Measurements from ENCODE around the gene FAM149A. TPM values are rescaled to one million over a fixed set of nuclear protein-coding genes. Genes with fewer than 3 reads are reported as not detected.

The FAM149A gene
- total and polyA plus RNA-seq, 4 donors = 12.0 to 27.1 (median 15.0) TPM

GRCh38 chr4:186097386-186097785, 7.1 kb upstream of the FAM149A start:
- no peak for TF ChIP-seq MAX (IDR thresholded peaks at IDR 0.05)
- TF ChIP-seq HNF4G (IDR thresholded peaks at IDR 0.05) = no peak
- no peak for TF ChIP-seq FOXA2 (IDR thresholded peaks at IDR 0.05)
- TF ChIP-seq, protein P1, sequence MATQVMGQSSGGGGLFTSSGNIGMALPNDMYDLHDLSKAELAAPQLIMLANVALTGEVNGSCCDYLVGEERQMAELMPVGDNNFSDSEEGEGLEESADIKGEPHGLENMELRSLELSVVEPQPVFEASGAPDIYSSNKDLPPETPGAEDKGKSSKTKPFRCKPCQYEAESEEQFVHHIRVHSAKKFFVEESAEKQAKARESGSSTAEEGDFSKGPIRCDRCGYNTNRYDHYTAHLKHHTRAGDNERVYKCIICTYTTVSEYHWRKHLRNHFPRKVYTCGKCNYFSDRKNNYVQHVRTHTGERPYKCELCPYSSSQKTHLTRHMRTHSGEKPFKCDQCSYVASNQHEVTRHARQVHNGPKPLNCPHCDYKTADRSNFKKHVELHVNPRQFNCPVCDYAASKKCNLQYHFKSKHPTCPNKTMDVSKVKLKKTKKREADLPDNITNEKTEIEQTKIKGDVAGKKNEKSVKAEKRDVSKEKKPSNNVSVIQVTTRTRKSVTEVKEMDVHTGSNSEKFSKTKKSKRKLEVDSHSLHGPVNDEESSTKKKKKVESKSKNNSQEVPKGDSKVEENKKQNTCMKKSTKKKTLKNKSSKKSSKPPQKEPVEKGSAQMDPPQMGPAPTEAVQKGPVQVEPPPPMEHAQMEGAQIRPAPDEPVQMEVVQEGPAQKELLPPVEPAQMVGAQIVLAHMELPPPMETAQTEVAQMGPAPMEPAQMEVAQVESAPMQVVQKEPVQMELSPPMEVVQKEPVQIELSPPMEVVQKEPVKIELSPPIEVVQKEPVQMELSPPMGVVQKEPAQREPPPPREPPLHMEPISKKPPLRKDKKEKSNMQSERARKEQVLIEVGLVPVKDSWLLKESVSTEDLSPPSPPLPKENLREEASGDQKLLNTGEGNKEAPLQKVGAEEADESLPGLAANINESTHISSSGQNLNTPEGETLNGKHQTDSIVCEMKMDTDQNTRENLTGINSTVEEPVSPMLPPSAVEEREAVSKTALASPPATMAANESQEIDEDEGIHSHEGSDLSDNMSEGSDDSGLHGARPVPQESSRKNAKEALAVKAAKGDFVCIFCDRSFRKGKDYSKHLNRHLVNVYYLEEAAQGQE (IDR thresholded peaks at IDR 0.05) = no peak
- TF ChIP-seq NR2F2 (IDR thresholded peaks at IDR 0.05) = no peak
- TF ChIP-seq EGR1 (IDR thresholded peaks at IDR 0.05; ENCODE audit: low read depth in 2 of 2) = no peak
- TF ChIP-seq RAD21 (IDR thresholded peaks at IDR 0.05) = no peak
- no peak for TF ChIP-seq YY1 (IDR thresholded peaks at IDR 0.05)
- no peak for TF ChIP-seq TAF1 (conservative IDR thresholded peaks at IDR 0.05)
- TF ChIP-seq GABPA (IDR thresholded peaks at IDR 0.05 in 1 of 2, conservative IDR thresholded peaks at IDR 0.05 in 1 of 2) = no peak
- TF ChIP-seq CTCF (IDR thresholded peaks at IDR 0.05; ENCODE audit: low read depth, low read length, missing input control) = no peak
- no peak for TF ChIP-seq RXRA (IDR thresholded peaks at IDR 0.05)
- TF ChIP-seq HNF4A (conservative IDR thresholded peaks at IDR 0.05) = no peak
- no peak for TF ChIP-seq FOXA1 (IDR thresholded peaks at IDR 0.05)
- TF ChIP-seq JUND (IDR thresholded peaks at IDR 0.05) = no peak
- no peak for TF ChIP-seq ZBTB33 (IDR thresholded peaks at IDR 0.05)
- Histone ChIP-seq H3K27me3 (ENCODE audit: control insufficient read depth in 4 of 4, insufficient read depth in 4 of 4, low read length in 3 of 4) (no peaks in the 10 kb centered on the region), H3K4me3 (ENCODE audit: low read depth in 1 of 3, low read length in 3 of 3) (no peak overlapping the region), H3K36me3 (ENCODE audit: control insufficient read depth in 4 of 4, insufficient read depth in 3 of 4, low read depth in 1 of 4, low read length in 3 of 4) (no peaks in the 10 kb centered on the region), H3K9me3 (ENCODE audit: control insufficient read depth in 4 of 4, low read length in 3 of 4) (no peaks in the 10 kb centered on the region), H3K4me1 (ENCODE audit: control insufficient read depth in 4 of 4, insufficient read depth in 4 of 4, low read length in 3 of 4) (no peaks in the 10 kb centered on the region), H3K9ac (ENCODE audit: low read depth in 1 of 2, low read length in 2 of 2) (no peak overlapping the region), H3K27ac (ENCODE audit: low read depth in 1 of 2, low read length in 2 of 2) (no peak overlapping the region)
- 89% methylated on average over 5 of the region's 5 CpGs for WGBS
- no peak for DNase-seq (ENCODE audit: low spot score)

DNA sequence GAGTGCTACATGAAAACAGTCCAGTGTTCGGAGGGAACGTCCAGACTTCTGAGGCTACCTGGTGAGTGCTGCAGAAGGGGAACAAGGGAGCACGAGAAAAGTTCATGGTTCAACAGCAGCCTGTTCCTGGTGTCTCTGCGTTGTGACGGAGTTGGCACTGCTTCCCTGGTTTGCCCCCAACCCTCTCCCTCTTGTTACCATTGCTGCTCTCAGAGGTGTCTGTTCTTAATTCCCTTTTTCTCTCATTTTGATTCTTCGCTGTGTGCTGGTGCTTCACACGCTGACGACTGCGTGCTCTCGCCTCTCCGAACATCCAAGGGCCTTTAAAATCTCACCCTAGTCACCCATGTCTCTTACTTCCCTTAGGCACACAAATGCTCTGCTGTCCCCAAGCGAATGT, 1.6 kb upstream of the FAM149A start:
- DNase-seq (ENCODE audit: low spot score) = no peak
- Histone ChIP-seq H3K27ac (ENCODE audit: low read depth in 1 of 2, low read length in 2 of 2) (no peak overlapping the region), H3K9me3 (ENCODE audit: control insufficient read depth in 4 of 4, low read length in 3 of 4) (no peaks in the 10 kb centered on the region), H3K4me3 (ENCODE audit: low read depth in 1 of 3, low read length in 3 of 3) (no peak overlapping the region), H3K9ac (ENCODE audit: low read depth in 1 of 2, low read length in 2 of 2) (no peak overlapping the region), H3K36me3 (ENCODE audit: control insufficient read depth in 4 of 4, insufficient read depth in 3 of 4, low read depth in 1 of 4, low read length in 3 of 4) (no peaks in the 10 kb centered on the region), H3K4me1 (ENCODE audit: control insufficient read depth in 4 of 4, insufficient read depth in 4 of 4, low read length in 3 of 4) (peaks cover 0 to 15% (median 5%) of the 10 kb centered on the region in 4 donors), H3K27me3 (ENCODE audit: control insufficient read depth in 4 of 4, insufficient read depth in 4 of 4, low read length in 3 of 4) (no peaks in the 10 kb centered on the region)
- TF ChIP-seq EGR1 (IDR thresholded peaks at IDR 0.05; ENCODE audit: low read depth in 2 of 2) (no peak), SP1 (IDR thresholded peaks at IDR 0.05) (no peak), HNF4G (IDR thresholded peaks at IDR 0.05) (no peak), NR2F2 (IDR thresholded peaks at IDR 0.05) (no peak), TAF1 (conservative IDR thresholded peaks at IDR 0.05) (no peak), YY1 (IDR thresholded peaks at IDR 0.05) (no peak), ATF3 (IDR thresholded peaks at IDR 0.05) (no peak), GABPA (IDR thresholded peaks at IDR 0.05 in 1 of 2, conservative IDR thresholded peaks at IDR 0.05 in 1 of 2) (no peak), FOXA1 (IDR thresholded peaks at IDR 0.05) (no peak)
- WGBS = 97% methylated on average over 12 of the region's 12 CpGs

Measured in liver (tissue), 9 donors.